RWPE1 (cell line): Measurements from ENCODE around the gene ZFYVE28.

Experiments used
- CTCF ChIA-PET: fragments of 350-600 bp; sonication (Branson Sonifier 250); formaldehyde crosslinking; extraction: SDS; loops from one replicate; lab custom pipeline; 2021; lab: Yijun Ruan, JAX
- POLR2A ChIA-PET: fragments of 400-600 bp; formaldehyde crosslinking; extraction: SDS; loops from one replicate; lab custom pipeline; 2020; ENCODE audit warnings: antibody characterized with exemption; ENCODE audit not compliant: low non-redundant PET; lab: Yijun Ruan, JAX
- DNase-seq: peaks from one replicate; pipeline ENCODE4 v3.0.0; 2012; ENCODE audit warnings: low spot score
- H3K27ac ChIP-seq: fragments of 450-650 bp; 2 replicates; pipeline ENCODE4 v1.5.1; 2017
- CTCF ChIP-seq: fragments of 450-650 bp; conservative IDR thresholded peaks from 2 replicates; pipeline ENCODE4 v1.5.1; 2017; ENCODE audit warnings: low read depth, mild to moderate bottlenecking

ZFYVE28 gene

GRCh38 chr4:2331043-2331420 lies 87.4 kb downstream of the ZFYVE28 start:
- CTCF ChIA-PET, result no interaction called here
- H3K27ac ChIP-seq, result peak overlapping the region; percentile 78
- no peak for DNase-seq
- no peak for TF ChIP-seq CTCF
- POLR2A ChIA-PET, result no interaction called here

- peak overlapping the region; percentile 78 for H3K27ac ChIP-seq
- no peak for TF ChIP-seq CTCF
- peak; percentile 65 for DNase-seq
- POLR2A ChIA-PET, result no interaction called here
- CTCF ChIA-PET, result no interaction called here
Measured at GRCh38 chr4:2330091-2331042, 88.1 kb downstream of the ZFYVE28 start.

GRCh38 chr4:2327579-2327978 lies 90.9 kb downstream of the ZFYVE28 start:
- ChIA-PET POLR2A (no interaction called here), CTCF (no interaction called here)
- no peak for TF ChIP-seq CTCF
- DNase-seq, result no peak
- H3K27ac ChIP-seq, result no peak overlapping the region

- ChIA-PET CTCF (no interaction called here), POLR2A (no interaction called here)
- DNase-seq, result no peak
- TF ChIP-seq CTCF, result no peak
- no peak overlapping the region for H3K27ac ChIP-seq
Measured at GRCh38 chr4:2324891-2325290, 93.6 kb downstream of the ZFYVE28 start.

- no peak for DNase-seq
- CTCF ChIA-PET, result no interaction called here
- no peak overlapping the region for H3K27ac ChIP-seq
- no peak for TF ChIP-seq CTCF
- POLR2A ChIA-PET, result no interaction called here
Measured at GRCh38 chr4:2322841-2323240, 95.6 kb downstream of the ZFYVE28 start.

- TF ChIP-seq CTCF, result no peak
- ChIA-PET CTCF (no interaction called here), POLR2A (no interaction called here)
- no peak for DNase-seq
- no peak overlapping the region for H3K27ac ChIP-seq
Measured at GRCh38 chr4:2322227-2322626, 96.2 kb downstream of the ZFYVE28 start.
